ENCODE measurements around the gene SCRN2.

Gene SCRN2

DNA sequence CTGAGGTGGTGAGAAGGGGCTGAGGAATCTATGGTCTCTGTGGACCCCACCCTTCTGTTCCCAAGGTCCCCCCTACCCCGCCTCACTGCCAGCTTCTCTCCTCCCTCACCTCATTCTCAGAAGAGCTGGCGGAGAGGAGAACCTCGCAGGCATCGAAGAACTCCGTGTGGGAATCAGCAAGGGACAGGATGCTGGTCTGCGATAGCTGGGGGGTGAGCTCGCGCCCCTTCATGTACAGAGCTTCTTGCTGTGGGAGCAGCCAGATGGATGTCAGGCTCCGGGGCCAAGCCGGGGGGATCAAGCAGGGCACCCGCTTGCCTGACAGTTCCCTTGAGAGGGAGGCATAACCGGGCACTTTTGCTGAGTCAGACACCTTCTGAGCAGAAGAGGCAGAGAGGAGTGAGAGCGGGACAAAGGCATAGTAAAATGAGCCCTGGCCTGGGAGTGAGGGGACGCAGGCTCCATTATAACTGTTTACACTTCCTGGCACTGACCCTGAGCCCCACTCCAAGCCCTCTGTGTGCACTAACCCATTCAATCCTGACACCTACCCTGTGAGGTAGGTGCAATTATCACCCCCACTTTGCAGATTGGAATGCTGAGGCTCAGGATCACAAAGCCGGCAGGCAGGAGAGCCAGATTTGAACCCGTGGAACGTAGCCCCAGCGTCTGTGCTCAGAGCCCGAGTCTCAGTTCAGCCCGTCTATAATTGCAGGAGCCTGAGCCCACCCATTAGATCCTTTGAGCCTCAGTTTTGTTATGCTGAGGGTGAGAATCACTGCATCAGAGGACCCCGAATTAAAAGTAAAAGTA, 25.8 kb downstream of the SCRN2 start:
- no peak for TF ChIP-seq TAF1 (IDR thresholded peaks at IDR 0.05; ENCODE audit: borderline replicate concordance, low read depth, low read length)
- FAIRE-seq (no peak), DNase-seq (ENCODE audit: insufficient read length) (no peak)

- DNase-seq (ENCODE audit: insufficient read length) (no peak), FAIRE-seq (no peak)
- no peak for TF ChIP-seq POLR2AphosphoS5 (IDR thresholded peaks at IDR 0.05; ENCODE audit: low read depth, low read length)
- no peak for TF ChIP-seq TAF1 (IDR thresholded peaks at IDR 0.05; ENCODE audit: borderline replicate concordance, low read depth, low read length)
- TF ChIP-seq POLR2A (IDR thresholded peaks at IDR 0.05; ENCODE audit: low read depth, low read length): no peak
Observed at GRCh38 chr17:47813512-47814031, 27.5 kb downstream of the SCRN2 start.

- TF ChIP-seq POLR2AphosphoS5 (IDR thresholded peaks at IDR 0.05; ENCODE audit: low read depth, low read length): no peak
- FAIRE-seq (no peak), DNase-seq (ENCODE audit: insufficient read length) (no peak)
Observed at GRCh38 chr17:47813077-47813476, 28.0 kb downstream of the SCRN2 start.

GRCh38 chr17:47812146-47812920, 28.7 kb downstream of the SCRN2 start:
- FAIRE-seq (no peak), DNase-seq (ENCODE audit: insufficient read length) (no peak)
- no peak for TF ChIP-seq POLR2A (IDR thresholded peaks at IDR 0.05; ENCODE audit: low read depth, low read length)
- no peak for TF ChIP-seq TAF1 (IDR thresholded peaks at IDR 0.05; ENCODE audit: borderline replicate concordance, low read depth, low read length)
- no peak for TF ChIP-seq POLR2AphosphoS5 (IDR thresholded peaks at IDR 0.05; ENCODE audit: low read depth, low read length)

- TF ChIP-seq TAF1 (IDR thresholded peaks at IDR 0.05; ENCODE audit: borderline replicate concordance, low read depth, low read length) (no peak), POLR2AphosphoS5 (IDR thresholded peaks at IDR 0.05; ENCODE audit: low read depth, low read length) (no peak), POLR2A (IDR thresholded peaks at IDR 0.05; ENCODE audit: low read depth, low read length) (no peak)
- FAIRE-seq (no peak), DNase-seq (ENCODE audit: insufficient read length) (no peak)
Observed at GRCh38 chr17:47811709-47812108, 29.4 kb downstream of the SCRN2 start.

DNA sequence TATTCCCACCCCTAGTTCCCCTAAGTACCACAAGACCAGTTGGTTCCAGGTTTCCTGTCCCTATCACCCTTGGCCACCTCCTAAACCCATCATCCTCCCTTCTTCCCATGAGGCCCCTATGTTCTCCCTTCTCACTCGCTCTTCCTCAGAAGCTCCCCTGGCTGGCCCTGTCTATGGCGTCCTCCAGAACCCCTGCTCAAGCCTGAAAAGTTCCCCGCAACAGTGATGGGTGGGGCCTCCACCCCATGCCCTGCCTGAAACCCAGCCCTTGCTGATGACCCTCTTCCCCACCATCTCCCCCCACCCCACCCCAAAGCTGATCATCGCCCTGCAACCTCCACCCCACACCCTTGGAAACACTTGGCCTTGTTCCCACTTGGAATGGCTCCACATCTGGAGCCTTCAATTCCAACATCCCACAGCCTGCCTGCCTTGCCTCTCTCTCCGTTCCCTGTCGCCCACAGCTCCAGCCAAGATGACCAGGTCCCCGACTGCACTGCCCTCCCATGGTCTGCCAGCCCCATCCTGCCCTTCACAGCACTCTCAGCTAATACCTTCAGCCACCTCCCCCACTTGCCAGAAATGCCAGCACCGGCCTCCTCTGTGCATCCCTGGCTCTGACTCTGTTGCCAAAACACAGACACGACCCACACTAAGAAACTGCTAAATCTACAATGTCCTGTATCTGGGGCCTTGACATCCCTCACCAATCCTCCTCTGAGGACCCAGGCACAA, 30.0 kb downstream of the SCRN2 start:
- no peak for TF ChIP-seq POLR2AphosphoS5 (IDR thresholded peaks at IDR 0.05; ENCODE audit: low read depth, low read length)
- no peak for TF ChIP-seq POLR2A (IDR thresholded peaks at IDR 0.05; ENCODE audit: low read depth, low read length)
- TF ChIP-seq TAF1 (IDR thresholded peaks at IDR 0.05; ENCODE audit: borderline replicate concordance, low read depth, low read length): no peak
- FAIRE-seq (no peak), DNase-seq (ENCODE audit: insufficient read length) (no peak)

DNA sequence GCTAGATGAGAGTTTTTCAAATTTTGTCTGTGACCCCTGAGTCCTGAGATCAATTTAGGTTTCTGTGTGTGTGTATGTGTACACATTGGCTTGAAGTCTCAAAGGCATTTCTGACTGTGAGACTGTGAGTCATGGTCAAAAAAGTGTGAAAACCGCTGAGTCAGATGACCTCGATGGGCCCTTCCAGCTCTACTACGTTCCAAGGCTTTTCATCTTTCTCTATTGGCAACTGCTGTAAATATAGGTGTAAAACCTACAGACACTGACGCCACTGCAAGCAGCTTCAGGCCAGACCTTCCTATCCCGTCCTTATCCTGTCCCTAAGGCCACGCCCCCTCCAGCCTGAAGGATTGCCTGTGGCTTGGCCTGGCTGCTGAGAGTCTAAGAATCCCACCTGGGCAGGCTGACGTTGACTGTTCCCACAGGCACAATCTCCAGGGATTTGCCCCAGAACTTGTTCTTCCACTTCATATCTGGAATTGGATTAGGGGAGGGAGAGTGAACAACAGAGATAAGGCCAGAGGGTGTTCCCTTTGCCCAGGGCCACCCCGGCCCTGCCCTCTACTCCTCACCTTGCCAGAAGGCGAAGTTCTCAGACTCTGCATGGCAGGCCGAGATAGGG, 30.8 kb downstream of the SCRN2 start:
- FAIRE-seq: no peak
- TF ChIP-seq POLR2A (IDR thresholded peaks at IDR 0.05; ENCODE audit: low read depth, low read length) (no peak), TAF1 (IDR thresholded peaks at IDR 0.05; ENCODE audit: borderline replicate concordance, low read depth, low read length) (no peak), POLR2AphosphoS5 (IDR thresholded peaks at IDR 0.05; ENCODE audit: low read depth, low read length) (no peak)
- no peak for DNase-seq (ENCODE audit: insufficient read length)

DNA sequence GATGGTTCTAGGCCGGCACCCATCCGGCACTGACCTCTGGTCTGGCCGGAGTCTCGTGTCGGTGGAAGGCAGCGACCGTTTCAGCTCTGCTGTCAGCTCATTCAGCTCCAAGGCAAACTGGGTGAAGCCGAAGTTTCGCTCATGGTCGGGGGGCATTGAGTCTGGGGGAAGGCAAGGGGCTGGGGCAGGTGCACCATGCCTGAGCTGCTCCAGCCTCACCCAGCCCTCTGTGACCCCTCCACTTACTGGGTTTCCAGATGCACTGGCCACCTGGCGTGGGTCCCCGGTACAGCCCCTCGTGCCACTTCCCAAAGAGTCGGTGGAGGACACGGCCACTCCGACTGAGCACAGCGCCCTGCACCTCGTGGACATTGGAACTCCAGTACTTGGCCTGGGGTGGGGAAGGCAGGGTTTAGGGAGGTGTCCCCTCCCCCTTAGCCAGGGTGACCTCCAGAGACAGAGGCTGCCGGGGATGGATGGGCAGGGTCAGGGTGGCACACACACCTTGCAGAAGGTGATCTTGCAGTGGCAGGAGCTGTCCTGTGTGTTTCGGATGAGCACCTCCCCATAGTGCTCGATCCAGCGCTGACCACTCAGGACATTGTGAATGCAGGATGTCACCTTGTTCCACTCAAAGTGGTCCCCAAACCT, 32.1 kb downstream of the SCRN2 start:
- no peak for FAIRE-seq
- TF ChIP-seq POLR2A (IDR thresholded peaks at IDR 0.05; ENCODE audit: low read depth, low read length) (no peak), POLR2AphosphoS5 (IDR thresholded peaks at IDR 0.05; ENCODE audit: low read depth, low read length) (no peak), TAF1 (IDR thresholded peaks at IDR 0.05; ENCODE audit: borderline replicate concordance, low read depth, low read length) (no peak)
- no peak for DNase-seq (ENCODE audit: insufficient read length)

DNA sequence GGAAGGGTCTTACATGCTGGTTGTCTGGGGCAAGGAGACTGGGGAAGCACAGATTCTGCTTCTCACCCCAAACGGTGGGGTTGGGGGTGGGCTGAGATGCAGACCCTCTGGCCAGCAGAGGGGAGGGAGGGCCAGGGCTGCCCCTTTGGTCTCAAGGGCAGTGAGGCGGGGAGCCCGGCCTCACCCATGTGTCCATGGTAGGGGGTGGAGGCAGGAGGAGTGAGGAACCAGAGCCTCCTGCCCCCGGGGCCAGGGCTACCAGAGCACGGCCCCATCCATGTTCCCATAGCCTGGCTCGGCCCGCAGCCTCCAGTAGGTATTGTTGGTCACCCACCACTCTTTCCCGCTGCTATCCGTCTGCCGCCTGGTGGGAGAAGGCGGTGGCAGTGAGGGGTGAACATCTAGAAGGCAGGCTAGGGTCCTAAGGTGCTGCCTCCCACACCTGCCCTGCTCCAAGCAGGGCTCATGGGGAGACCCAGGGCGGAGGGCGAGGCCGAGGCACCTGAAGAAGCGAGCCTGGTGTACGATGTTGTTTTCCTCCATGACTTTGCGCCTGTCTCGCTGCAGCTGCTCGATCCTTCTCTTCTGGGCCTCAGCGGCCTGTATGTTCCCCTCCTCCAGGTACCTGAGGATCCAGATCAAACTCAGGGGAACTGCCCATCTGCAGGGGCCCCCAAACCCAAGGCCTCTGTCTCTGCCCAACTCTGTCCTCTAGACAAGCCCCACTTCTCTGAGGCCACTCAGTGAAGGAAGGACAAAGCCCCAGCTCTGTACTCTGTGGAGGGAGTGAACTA, 32.8 kb downstream of the SCRN2 start:
- TF ChIP-seq TAF1 (IDR thresholded peaks at IDR 0.05; ENCODE audit: borderline replicate concordance, low read depth, low read length): no peak
- TF ChIP-seq POLR2AphosphoS5 (IDR thresholded peaks at IDR 0.05; ENCODE audit: low read depth, low read length): no peak
- TF ChIP-seq POLR2A (IDR thresholded peaks at IDR 0.05; ENCODE audit: low read depth, low read length): no peak
- no peak for FAIRE-seq
- no peak for DNase-seq (ENCODE audit: insufficient read length)

DNA sequence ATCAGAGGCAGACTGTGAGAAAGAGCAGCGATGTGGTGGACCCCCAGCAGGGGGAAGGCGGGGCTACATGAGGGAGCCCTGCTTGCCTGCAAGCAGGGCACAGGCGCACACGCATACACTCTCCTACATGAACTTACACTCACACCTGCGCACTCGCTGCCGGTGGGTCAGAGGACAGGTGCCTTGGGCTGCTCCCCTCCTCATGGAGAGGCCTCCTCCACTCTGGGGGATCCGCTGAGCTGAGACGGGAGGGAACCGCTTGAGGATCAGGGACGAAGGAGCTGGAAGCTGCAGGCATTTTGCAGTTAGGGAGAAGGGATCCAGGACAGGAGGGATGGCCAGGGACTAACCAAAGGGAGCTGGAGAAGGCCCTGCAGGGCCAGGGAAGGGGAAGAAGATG, 33.7 kb downstream of the SCRN2 start:
- TF ChIP-seq POLR2AphosphoS5 (IDR thresholded peaks at IDR 0.05; ENCODE audit: low read depth, low read length) (no peak), TAF1 (IDR thresholded peaks at IDR 0.05; ENCODE audit: borderline replicate concordance, low read depth, low read length) (no peak), POLR2A (IDR thresholded peaks at IDR 0.05; ENCODE audit: low read depth, low read length) (no peak)
- no peak for DNase-seq (ENCODE audit: insufficient read length)
- FAIRE-seq: no peak
